T47D (cell line): Measurements from ENCODE around the gene SLC10A3.

Source experiments
- DNase-seq, 2 experiments: peaks; one replicate each; pipeline versions ENCODE4 v3.0.0 to v3.0.0-alpha.2; 2011 to 2012; ENCODE audit warnings: low read depth in 1 of 2, low spot score in 1 of 2
- JUND ChIP-seq: IDR thresholded peaks from 2 replicates; pipeline ENCODE4 v1.6.1; 2012; ENCODE audit warnings: low read depth
- in situ Hi-C: cut with HindIII; loops from 2 replicates; pipeline ENCODE4 v1.10.0; 2016; ENCODE audit warnings: low sequenced_read_pairs, low pct_unique_long_range_greater_than_20kb

SLC10A3 gene

GRCh38 chrX:154463611-154464220, 26.7 kb downstream of the SLC10A3 start:
- TF ChIP-seq JUND = no peak
- DNase-seq = no peak
- in situ Hi-C loops = no loop called here

- TF ChIP-seq JUND = no peak
- in situ Hi-C loops = no loop called here
- DNase-seq = no peak
Observed at GRCh38 chrX:154462396-154462795, 28.0 kb downstream of the SLC10A3 start.

- in situ Hi-C loops = no loop called here
Observed at GRCh38 chrX:154460326-154460725, 30.1 kb downstream of the SLC10A3 start.

GRCh38 chrX:154459832-154460231, 30.6 kb downstream of the SLC10A3 start:
- no peak for DNase-seq
- no peak for TF ChIP-seq JUND
- in situ Hi-C loops = no loop called here

More at GRCh38 chrX:154460326-154460725, 30.1 kb downstream of the SLC10A3 start:
- no peak for DNase-seq
- TF ChIP-seq JUND = no peak

GRCh38 chrX:154458954-154459778, 31.3 kb downstream of the SLC10A3 start:
- no peak for TF ChIP-seq JUND
- DNase-seq = peak in 1 of 2 experiments; percentile 49
- in situ Hi-C loops = no loop called here

- TF ChIP-seq JUND = no peak
- DNase-seq = peak in 1 of 2 experiments; percentile 48
- in situ Hi-C loops = no loop called here
Observed at GRCh38 chrX:154458116-154458953, 32.1 kb downstream of the SLC10A3 start, which contains the start of gene PLXNA3. Gene PLXNA3, plus strand, starts transcription at chrX:154458281. Its CDS starts 1,903 bp downstream, at chrX:154460184.

GRCh38 chrX:154457491-154458115, 32.8 kb downstream of the SLC10A3 start:
- TF ChIP-seq JUND = no peak
- in situ Hi-C loops = no loop called here
- peak in 1 of 2 experiments; percentile 52 for DNase-seq

GRCh38 chrX:154452823-154453222, 37.6 kb downstream of the SLC10A3 start:
- no peak for TF ChIP-seq JUND
- in situ Hi-C loops = no loop called here
- DNase-seq = no peak

- no peak for DNase-seq
- no peak for TF ChIP-seq JUND
- in situ Hi-C loops = no loop called here
Observed at GRCh38 chrX:154450312-154450711, 40.1 kb downstream of the SLC10A3 start.

- TF ChIP-seq JUND = no peak
- no peak for DNase-seq
- in situ Hi-C loops = no loop called here
Observed at GRCh38 chrX:154449618-154450017, 40.8 kb downstream of the SLC10A3 start.

- in situ Hi-C loops = no loop called here
- TF ChIP-seq JUND = no peak
- DNase-seq = no peak
Observed at GRCh38 chrX:154448484-154448883, 41.9 kb downstream of the SLC10A3 start.

GRCh38 chrX:154446430-154446829, 44.0 kb downstream of the SLC10A3 start:
- in situ Hi-C loops = no loop called here
- no peak for DNase-seq
- TF ChIP-seq JUND = no peak
